Panc1 (cell line): ENCODE results near the gene CENPT.

Experiments
- CTCF ChIP-seq: fragments of 450-650 bp; IDR thresholded peaks from 2 replicates; pipeline ENCODE4 v1.5.1; 2017; ENCODE audit warnings: mild to moderate bottlenecking
- POLR2AphosphoS5 ChIP-seq: IDR thresholded peaks from 2 replicates; pipeline ENCODE4 v1.6.1; 2012; ENCODE audit warnings: mild to moderate bottlenecking, low read depth, low read length, moderate library complexity
- TCF7L2 ChIP-seq: IDR thresholded peaks from 2 replicates; pipeline ENCODE4 v1.6.1; 2011; ENCODE audit warnings: mild to moderate bottlenecking, low read depth, low read length, inconsistent platforms
- TF ChIP-seq, protein P1 (sequence below), 2 experiments: IDR thresholded peaks; 2 replicates each; pipeline ENCODE4 v1.6.1; 2011 to 2012; ENCODE audit warnings: low read depth in 2 of 2, control low read depth in 1 of 2, low read length in 1 of 2, mild to moderate bottlenecking in 1 of 2, moderate library complexity in 1 of 2; ENCODE audit not compliant: insufficient read depth in 1 of 2

- TF ChIP-seq CTCF (no peak), POLR2AphosphoS5 (no peak), TCF7L2 (no peak)
- TF ChIP-seq, protein P1, sequence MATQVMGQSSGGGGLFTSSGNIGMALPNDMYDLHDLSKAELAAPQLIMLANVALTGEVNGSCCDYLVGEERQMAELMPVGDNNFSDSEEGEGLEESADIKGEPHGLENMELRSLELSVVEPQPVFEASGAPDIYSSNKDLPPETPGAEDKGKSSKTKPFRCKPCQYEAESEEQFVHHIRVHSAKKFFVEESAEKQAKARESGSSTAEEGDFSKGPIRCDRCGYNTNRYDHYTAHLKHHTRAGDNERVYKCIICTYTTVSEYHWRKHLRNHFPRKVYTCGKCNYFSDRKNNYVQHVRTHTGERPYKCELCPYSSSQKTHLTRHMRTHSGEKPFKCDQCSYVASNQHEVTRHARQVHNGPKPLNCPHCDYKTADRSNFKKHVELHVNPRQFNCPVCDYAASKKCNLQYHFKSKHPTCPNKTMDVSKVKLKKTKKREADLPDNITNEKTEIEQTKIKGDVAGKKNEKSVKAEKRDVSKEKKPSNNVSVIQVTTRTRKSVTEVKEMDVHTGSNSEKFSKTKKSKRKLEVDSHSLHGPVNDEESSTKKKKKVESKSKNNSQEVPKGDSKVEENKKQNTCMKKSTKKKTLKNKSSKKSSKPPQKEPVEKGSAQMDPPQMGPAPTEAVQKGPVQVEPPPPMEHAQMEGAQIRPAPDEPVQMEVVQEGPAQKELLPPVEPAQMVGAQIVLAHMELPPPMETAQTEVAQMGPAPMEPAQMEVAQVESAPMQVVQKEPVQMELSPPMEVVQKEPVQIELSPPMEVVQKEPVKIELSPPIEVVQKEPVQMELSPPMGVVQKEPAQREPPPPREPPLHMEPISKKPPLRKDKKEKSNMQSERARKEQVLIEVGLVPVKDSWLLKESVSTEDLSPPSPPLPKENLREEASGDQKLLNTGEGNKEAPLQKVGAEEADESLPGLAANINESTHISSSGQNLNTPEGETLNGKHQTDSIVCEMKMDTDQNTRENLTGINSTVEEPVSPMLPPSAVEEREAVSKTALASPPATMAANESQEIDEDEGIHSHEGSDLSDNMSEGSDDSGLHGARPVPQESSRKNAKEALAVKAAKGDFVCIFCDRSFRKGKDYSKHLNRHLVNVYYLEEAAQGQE (IDR thresholded peaks at IDR 0.05; ENCODE audit: insufficient read depth in 1 of 2, low read depth in 2 of 2, low read length in 1 of 2), result no peak
Observed at GRCh38 chr16:67841198-67841815, 6.2 kb downstream of the CENPT start.
